DOHH2 (cell line): ENCODE measurements around the gene ADAM29.

ENCODE experiments used
- H3F3A ChIP-seq: fragments of 200-600 bp; sonication (generic), shearing (Covaris generic); 2 replicates; pipeline ENCODE4 v1.6.0; 2016; ENCODE audit warnings: antibody characterized with exemption, mild to moderate bottlenecking; ENCODE audit not compliant: control insufficient read depth, insufficient read depth
- H3K27ac ChIP-seq: fragments of 200-600 bp; sonication (generic); 2 replicates; pipeline ENCODE4 v1.5.1; 2014; ENCODE audit warnings: low read depth, mild to moderate bottlenecking, low read length, moderate library complexity
- H3K27me3 ChIP-seq: fragments of 200-600 bp; sonication (generic); 2 replicates; pipeline ENCODE4 v1.6.1; 2014; ENCODE audit warnings: mild to moderate bottlenecking, low read length, mixed read lengths; ENCODE audit not compliant: control insufficient read depth
- H3K36me3 ChIP-seq: fragments of 200-600 bp; sonication (generic); 2 replicates; pipeline ENCODE4 v1.6.1; 2014; ENCODE audit warnings: mild to moderate bottlenecking, low read length, moderate library complexity, mixed read lengths; ENCODE audit not compliant: control insufficient read depth
- H3K4me1 ChIP-seq: fragments of 200-600 bp; sonication (generic); 2 replicates; pipeline ENCODE4 v1.6.1; 2014; ENCODE audit warnings: mild to moderate bottlenecking, low read length, mixed read lengths; ENCODE audit not compliant: control insufficient read depth
- H3K4me2 ChIP-seq: fragments of 200-600 bp; sonication (generic); 2 replicates; pipeline ENCODE4 v1.6.0; 2014; ENCODE audit warnings: mild to moderate bottlenecking, low read length, moderate library complexity
- H3K4me3 ChIP-seq: fragments of 200-600 bp; sonication (generic); 2 replicates; pipeline ENCODE4 v1.5.1; 2014; ENCODE audit warnings: mild to moderate bottlenecking, low read length, mixed read lengths
- H3K79me2 ChIP-seq: fragments of 200-600 bp; sonication (generic); 2 replicates; pipeline ENCODE4 v1.6.1; 2014; ENCODE audit warnings: mild to moderate bottlenecking, low read length, mixed read lengths; ENCODE audit not compliant: control insufficient read depth
- H3K9me2 ChIP-seq: fragments of 200-600 bp; sonication (generic); replicated peaks from 2 replicates; pipeline ENCODE4 v1.6.1; 2014; ENCODE audit warnings: mild to moderate bottlenecking, low read length, mixed read lengths; ENCODE audit not compliant: control insufficient read depth
- H3K9me3 ChIP-seq: fragments of 200-600 bp; sonication (generic); 2 replicates; pipeline ENCODE4 v1.6.1; 2014; ENCODE audit warnings: antibody characterized with exemption, low read length, mixed read lengths; ENCODE audit not compliant: control insufficient read depth, insufficient read depth
- H4K20me1 ChIP-seq: fragments of 200-600 bp; sonication (generic); 2 replicates; pipeline ENCODE4 v1.6.0; 2014; ENCODE audit warnings: low read depth, mild to moderate bottlenecking, antibody characterized with exemption, low read length, moderate library complexity; ENCODE audit not compliant: control insufficient read depth, insufficient read depth
- EZH2phosphoT487 ChIP-seq: fragments of 200-600 bp; sonication (generic); IDR thresholded peaks from 2 replicates; pipeline ENCODE4 v1.6.1; 2017; ENCODE audit warnings: borderline replicate concordance, mild to moderate bottlenecking, antibody characterized with exemption, low read length, moderate library complexity, mixed read lengths
- TF ChIP-seq, protein P1 (sequence below): fragments of 200-600 bp; sonication (generic); IDR thresholded peaks from one replicate; pipeline ENCODE4 v1.5.1; 2014; ENCODE audit warnings: antibody characterized with exemption, mild to moderate bottlenecking, low read depth, low read length; ENCODE audit not compliant: poor library complexity, severe bottlenecking

ADAM29 gene

DNA sequence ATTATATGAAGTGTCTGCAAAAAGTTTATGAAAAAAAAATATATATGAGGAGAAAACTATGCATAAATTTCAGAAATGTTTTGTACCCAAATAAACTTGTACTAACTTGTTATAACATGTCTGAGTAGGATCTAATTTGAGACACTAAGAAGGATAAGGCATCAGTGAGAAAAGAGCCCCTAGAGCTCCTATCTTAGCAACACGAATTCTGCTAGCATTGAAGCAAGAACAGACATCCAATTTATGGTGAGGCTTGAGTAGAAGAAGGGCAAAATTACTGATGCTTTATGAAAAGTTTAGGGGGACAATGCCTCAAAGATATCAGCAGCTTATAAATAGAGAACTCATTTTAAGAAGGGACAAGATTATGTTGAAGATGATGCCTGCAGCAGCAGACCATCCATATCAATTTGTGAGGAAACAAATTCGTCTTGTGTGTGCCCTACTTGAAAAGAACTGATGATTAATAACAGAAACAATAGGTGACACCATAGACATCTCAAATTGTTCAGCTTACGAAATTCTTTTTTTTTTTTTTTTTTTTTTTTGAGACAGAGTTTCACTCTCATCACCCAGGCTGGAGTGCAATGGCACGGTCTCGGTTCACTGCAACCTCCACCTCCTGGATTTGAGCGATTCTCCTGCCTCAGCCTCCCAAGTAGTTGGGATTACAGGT, 35.7 kb upstream of the ADAM29 start:
- H3K9me3 ChIP-seq, result no peaks in the 10 kb centered on the region
- H3K4me3 ChIP-seq, result no peak overlapping the region
- no peak for TF ChIP-seq EZH2phosphoT487
- TF ChIP-seq, protein P1, sequence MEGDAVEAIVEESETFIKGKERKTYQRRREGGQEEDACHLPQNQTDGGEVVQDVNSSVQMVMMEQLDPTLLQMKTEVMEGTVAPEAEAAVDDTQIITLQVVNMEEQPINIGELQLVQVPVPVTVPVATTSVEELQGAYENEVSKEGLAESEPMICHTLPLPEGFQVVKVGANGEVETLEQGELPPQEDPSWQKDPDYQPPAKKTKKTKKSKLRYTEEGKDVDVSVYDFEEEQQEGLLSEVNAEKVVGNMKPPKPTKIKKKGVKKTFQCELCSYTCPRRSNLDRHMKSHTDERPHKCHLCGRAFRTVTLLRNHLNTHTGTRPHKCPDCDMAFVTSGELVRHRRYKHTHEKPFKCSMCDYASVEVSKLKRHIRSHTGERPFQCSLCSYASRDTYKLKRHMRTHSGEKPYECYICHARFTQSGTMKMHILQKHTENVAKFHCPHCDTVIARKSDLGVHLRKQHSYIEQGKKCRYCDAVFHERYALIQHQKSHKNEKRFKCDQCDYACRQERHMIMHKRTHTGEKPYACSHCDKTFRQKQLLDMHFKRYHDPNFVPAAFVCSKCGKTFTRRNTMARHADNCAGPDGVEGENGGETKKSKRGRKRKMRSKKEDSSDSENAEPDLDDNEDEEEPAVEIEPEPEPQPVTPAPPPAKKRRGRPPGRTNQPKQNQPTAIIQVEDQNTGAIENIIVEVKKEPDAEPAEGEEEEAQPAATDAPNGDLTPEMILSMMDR, result no peak
- H3K36me3 ChIP-seq, result no peaks in the 10 kb centered on the region
- no peak overlapping the region for H3K27ac ChIP-seq
- no peaks in the 10 kb centered on the region for H3K9me2 ChIP-seq
- H3F3A ChIP-seq, result no peaks in the 10 kb centered on the region
- no peaks in the 10 kb centered on the region for H3K79me2 ChIP-seq
- H3K27me3 ChIP-seq, result no peaks in the 10 kb centered on the region
- H3K4me2 ChIP-seq, result no peak overlapping the region
- no peaks in the 10 kb centered on the region for H3K4me1 ChIP-seq
- H4K20me1 ChIP-seq, result no peaks in the 10 kb centered on the region

DNA sequence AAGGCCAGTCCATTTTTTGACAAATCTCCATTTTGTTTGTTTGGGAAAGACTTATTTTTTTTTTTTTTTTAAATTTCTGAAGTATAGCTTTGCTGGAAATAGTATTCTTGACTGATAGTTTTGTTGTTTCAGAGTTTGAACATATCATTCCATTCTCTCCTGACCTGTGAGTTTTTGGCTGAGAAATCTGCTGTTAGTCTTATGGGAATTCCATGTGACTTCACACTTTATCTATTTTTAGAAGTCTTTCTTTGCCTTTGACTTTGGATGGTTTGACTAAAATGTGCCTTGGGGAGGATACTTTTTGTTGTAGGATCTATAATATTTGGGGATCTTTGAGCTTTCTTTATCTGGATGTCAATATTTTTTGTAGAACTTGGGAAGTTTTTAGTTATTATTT, 10.7 kb upstream of the ADAM29 start:
- TF ChIP-seq EZH2phosphoT487, result no peak
- TF ChIP-seq, protein P1, result no peak
- H3K9me2 ChIP-seq, result no peaks in the 10 kb centered on the region
- H4K20me1 ChIP-seq, result no peaks in the 10 kb centered on the region
- no peak overlapping the region for H3K4me3 ChIP-seq
- no peaks in the 10 kb centered on the region for H3K4me1 ChIP-seq
- H3K27ac ChIP-seq, result no peak overlapping the region
- H3K4me2 ChIP-seq, result no peak overlapping the region
- H3K79me2 ChIP-seq, result no peaks in the 10 kb centered on the region
- no peaks in the 10 kb centered on the region for H3K36me3 ChIP-seq
- H3K27me3 ChIP-seq, result no peaks in the 10 kb centered on the region
- H3K9me3 ChIP-seq, result peaks cover 3% of the 10 kb centered on the region; the same call in 1 of the 2 replicates
- H3F3A ChIP-seq, result no peaks in the 10 kb centered on the region

DNA sequence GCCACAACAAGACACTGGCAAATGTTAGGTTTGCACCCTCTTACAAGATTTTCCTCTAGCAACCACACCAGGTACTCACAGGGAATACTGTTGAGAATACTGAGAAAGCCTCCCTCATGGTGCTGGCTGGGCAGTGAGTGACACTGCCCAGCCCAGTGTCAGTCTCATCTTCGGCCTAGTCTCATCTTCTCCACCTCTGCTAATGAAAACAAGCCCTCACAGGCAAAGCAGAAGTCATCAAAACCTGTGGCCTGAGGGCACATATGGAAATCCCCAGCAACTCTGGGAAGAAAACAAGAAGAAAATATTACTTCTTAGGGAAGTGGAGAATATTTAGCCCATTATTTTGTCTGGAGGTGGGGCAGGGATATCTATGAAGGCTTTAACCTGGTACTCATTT, 7.9 kb upstream of the ADAM29 start:
- no peaks in the 10 kb centered on the region for H4K20me1 ChIP-seq
- TF ChIP-seq, protein P1, result no peak
- no peak for TF ChIP-seq EZH2phosphoT487
- H3K9me2 ChIP-seq, result no peaks in the 10 kb centered on the region
- H3K27ac ChIP-seq, result no peak overlapping the region
- H3K27me3 ChIP-seq, result no peaks in the 10 kb centered on the region
- H3K9me3 ChIP-seq, result peaks cover 3% of the 10 kb centered on the region; the same call in 1 of the 2 replicates
- no peaks in the 10 kb centered on the region for H3F3A ChIP-seq
- H3K36me3 ChIP-seq, result no peaks in the 10 kb centered on the region
- no peak overlapping the region for H3K4me2 ChIP-seq
- no peak overlapping the region for H3K4me3 ChIP-seq
- no peaks in the 10 kb centered on the region for H3K4me1 ChIP-seq
- H3K79me2 ChIP-seq, result no peaks in the 10 kb centered on the region
